Ovary (tissue), 3 donors: Measurements from ENCODE around the gene MBD5.

Source experiments
- CTCF ChIP-seq, 3 donors: fragments of 450-650 bp in 2 of 3; fragments of 200-600 bp in 1 of 3; IDR thresholded peaks; one replicate each; pipeline versions ENCODE4 v1.5.1 to v1.8.0; 2016 to 2022; ENCODE audit warnings: antibody characterized with exemption in 3 of 3, mild to moderate bottlenecking in 1 of 3
- EP300 ChIP-seq: sonication (generic); formaldehyde crosslinking; IDR thresholded peaks from one replicate; pipeline ENCODE4 v1.6.1; 2017; ENCODE audit warnings: antibody characterized with exemption
- POLR2A ChIP-seq: fragments of 450-650 bp; IDR thresholded peaks from one replicate; pipeline ENCODE4 v1.6.1; 2017; ENCODE audit warnings: antibody characterized with exemption, mild to moderate bottlenecking, moderate library complexity
- donor health status: DM: no; HTN: no; CAD: no.

GRCh38 chr2:148096012-148096411 is 75.1 kb downstream of the MBD5 start:
- TF ChIP-seq EP300, result no peak
- TF ChIP-seq POLR2A, result no peak
- TF ChIP-seq CTCF (IDR thresholded peaks at IDR 0.05), result no peak
